MM.1S (cell line): ENCODE data around the gene EXOC6.

ENCODE experiments used
- DNase-seq: peaks from one replicate; pipeline ENCODE4 v3.0.0-alpha.2; 2015
- H2AFZ ChIP-seq: fragments of 300-600 bp; sonication (generic); 2 replicates; pipeline ENCODE4 v1.6.0; 2016; ENCODE audit warnings: antibody characterized with exemption, low read length
- H3F3A ChIP-seq: fragments of 300-600 bp; sonication (generic); 2 replicates; pipeline ENCODE4 v1.6.1; 2016; ENCODE audit warnings: mild to moderate bottlenecking, antibody characterized with exemption, low read length, moderate library complexity, mixed read lengths; ENCODE audit not compliant: insufficient read depth
- H3K27ac ChIP-seq: fragments of 300-600 bp; sonication (generic); 2 replicates; pipeline ENCODE4 v1.5.1; 2016; ENCODE audit warnings: mild to moderate bottlenecking, low read length
- H3K27me3 ChIP-seq: fragments of 300-600 bp; sonication (generic); replicated peaks from 2 replicates; pipeline ENCODE4 v1.6.0; 2016; ENCODE audit warnings: low read length; ENCODE audit not compliant: insufficient read depth
- H3K36me3 ChIP-seq: fragments of 300-600 bp; sonication (generic); replicated peaks from 2 replicates; pipeline ENCODE4 v1.6.1; 2016; ENCODE audit warnings: mild to moderate bottlenecking, low read length, mixed read lengths; ENCODE audit not compliant: insufficient read depth
- H3K4me1 ChIP-seq: fragments of 300-600 bp; sonication (generic); 2 replicates; pipeline ENCODE4 v1.6.1; 2016; ENCODE audit warnings: low read length, mixed read lengths
- H3K4me2 ChIP-seq: fragments of 300-600 bp; sonication (generic); 2 replicates; pipeline ENCODE4 v1.6.0; 2016; ENCODE audit warnings: low read depth, low read length
- H3K4me3 ChIP-seq: fragments of 300-600 bp; sonication (generic); 2 replicates; pipeline ENCODE4 v1.5.1; 2016; ENCODE audit warnings: low read length, mixed read lengths
- H3K79me2 ChIP-seq: fragments of 300-600 bp; sonication (generic); 2 replicates; pipeline ENCODE4 v1.6.1; 2016; ENCODE audit warnings: mixed run types, low read length, mixed read lengths
- H3K9ac ChIP-seq: fragments of 300-600 bp; sonication (generic); 2 replicates; pipeline ENCODE4 v1.6.1; 2016; ENCODE audit warnings: low read length, mixed read lengths
- H3K9me2 ChIP-seq: fragments of 300-600 bp; sonication (generic); replicated peaks from 2 replicates; pipeline ENCODE4 v1.6.1; 2016; ENCODE audit warnings: mild to moderate bottlenecking, low read length, mixed read lengths; ENCODE audit not compliant: insufficient read depth
- H3K9me3 ChIP-seq: fragments of 300-600 bp; sonication (generic); replicated peaks from 2 replicates; pipeline ENCODE4 v1.6.1; 2016; ENCODE audit warnings: mild to moderate bottlenecking, low read length, mixed read lengths; ENCODE audit not compliant: insufficient read depth
- H4K20me1 ChIP-seq: fragments of 300-600 bp; sonication (generic); 2 replicates; pipeline ENCODE4 v1.6.1; 2016; ENCODE audit warnings: mild to moderate bottlenecking, low read length, moderate library complexity, mixed read lengths; ENCODE audit not compliant: insufficient read depth
- EZH2 ChIP-seq: fragments of 300-600 bp; sonication (generic); optimal IDR thresholded peaks from 2 replicates; pipeline ENCODE3; 2017; ENCODE audit warnings: low read depth, mild to moderate bottlenecking, antibody characterized with exemption, low read length, mixed read lengths
- EZH2phosphoT487 ChIP-seq: fragments of 300-600 bp; sonication (generic); IDR thresholded peaks from 2 replicates; pipeline ENCODE4 v1.6.1; 2018; ENCODE audit warnings: antibody characterized with exemption, low read length
- TF ChIP-seq, protein P1 (sequence below): fragments of 300-600 bp; sonication (generic); IDR thresholded peaks from 2 replicates; pipeline ENCODE4 v1.5.1; 2016; ENCODE audit warnings: antibody characterized with exemption, low read length, mixed read lengths

EXOC6 gene

DNA sequence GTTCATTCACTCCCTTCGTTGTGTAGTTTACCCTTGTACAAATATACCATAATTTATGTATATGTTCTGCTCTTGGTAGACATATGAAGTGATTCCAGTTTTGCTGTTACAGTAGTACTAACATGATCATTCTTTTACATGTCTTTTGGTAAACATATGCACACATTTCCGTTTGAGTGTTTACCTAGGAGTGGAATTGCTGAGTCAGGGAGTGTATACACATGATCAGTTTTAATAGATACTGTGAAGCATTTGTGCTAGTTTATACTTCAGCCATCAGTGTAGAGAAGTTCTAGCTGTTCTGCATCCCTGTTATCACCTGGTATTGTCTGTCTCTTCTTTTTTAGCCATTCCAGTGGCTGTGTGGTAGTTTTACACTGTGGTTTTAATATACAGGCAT lies 177.8 kb downstream of the EXOC6 start:
- Histone ChIP-seq H3K27ac (no peak overlapping the region), H3K79me2 (no peaks in the 10 kb centered on the region)

GRCh38 chr10:93027508-93027907 lies 179.2 kb downstream of the EXOC6 start:
- H3F3A ChIP-seq, result peaks cover 13% of the 10 kb centered on the region
- no peak for TF ChIP-seq EZH2phosphoT487
- TF ChIP-seq, protein P1, sequence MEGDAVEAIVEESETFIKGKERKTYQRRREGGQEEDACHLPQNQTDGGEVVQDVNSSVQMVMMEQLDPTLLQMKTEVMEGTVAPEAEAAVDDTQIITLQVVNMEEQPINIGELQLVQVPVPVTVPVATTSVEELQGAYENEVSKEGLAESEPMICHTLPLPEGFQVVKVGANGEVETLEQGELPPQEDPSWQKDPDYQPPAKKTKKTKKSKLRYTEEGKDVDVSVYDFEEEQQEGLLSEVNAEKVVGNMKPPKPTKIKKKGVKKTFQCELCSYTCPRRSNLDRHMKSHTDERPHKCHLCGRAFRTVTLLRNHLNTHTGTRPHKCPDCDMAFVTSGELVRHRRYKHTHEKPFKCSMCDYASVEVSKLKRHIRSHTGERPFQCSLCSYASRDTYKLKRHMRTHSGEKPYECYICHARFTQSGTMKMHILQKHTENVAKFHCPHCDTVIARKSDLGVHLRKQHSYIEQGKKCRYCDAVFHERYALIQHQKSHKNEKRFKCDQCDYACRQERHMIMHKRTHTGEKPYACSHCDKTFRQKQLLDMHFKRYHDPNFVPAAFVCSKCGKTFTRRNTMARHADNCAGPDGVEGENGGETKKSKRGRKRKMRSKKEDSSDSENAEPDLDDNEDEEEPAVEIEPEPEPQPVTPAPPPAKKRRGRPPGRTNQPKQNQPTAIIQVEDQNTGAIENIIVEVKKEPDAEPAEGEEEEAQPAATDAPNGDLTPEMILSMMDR, result no peak
- TF ChIP-seq EZH2, result no peak
- H3K9me3 ChIP-seq, result no peaks in the 10 kb centered on the region
- no peaks in the 10 kb centered on the region for H3K36me3 ChIP-seq
- H3K27ac ChIP-seq, result no peak overlapping the region
- H3K4me2 ChIP-seq, result no peak overlapping the region
- H4K20me1 ChIP-seq, result no peaks in the 10 kb centered on the region
- no peak overlapping the region for H3K9ac ChIP-seq
- no peaks in the 10 kb centered on the region for H3K79me2 ChIP-seq
- no peaks in the 10 kb centered on the region for H3K27me3 ChIP-seq
- DNase-seq, result no peak
- no peak overlapping the region for H3K4me3 ChIP-seq
- H3K4me1 ChIP-seq, result peaks cover 15% of the 10 kb centered on the region
- no peak overlapping the region for H2AFZ ChIP-seq
- no peaks in the 10 kb centered on the region for H3K9me2 ChIP-seq

More for the DNA sequence above, 177.8 kb downstream of the EXOC6 start:
- Histone ChIP-seq H3K4me1 (peaks cover 5% of the 10 kb centered on the region), H3K9me2 (no peaks in the 10 kb centered on the region), H4K20me1 (no peaks in the 10 kb centered on the region), H3K9me3 (no peaks in the 10 kb centered on the region), H3K27me3 (no peaks in the 10 kb centered on the region), H3K4me3 (no peak overlapping the region), H3K36me3 (no peaks in the 10 kb centered on the region), H3K4me2 (no peak overlapping the region), H3F3A (peaks cover 2% of the 10 kb centered on the region; the same call in 1 of the 2 replicates), H2AFZ (no peak overlapping the region), H3K9ac (no peak overlapping the region)
- no peak for TF ChIP-seq EZH2phosphoT487
- TF ChIP-seq EZH2, result no peak
- TF ChIP-seq, protein P1, result no peak
- DNase-seq, result no peak

DNA sequence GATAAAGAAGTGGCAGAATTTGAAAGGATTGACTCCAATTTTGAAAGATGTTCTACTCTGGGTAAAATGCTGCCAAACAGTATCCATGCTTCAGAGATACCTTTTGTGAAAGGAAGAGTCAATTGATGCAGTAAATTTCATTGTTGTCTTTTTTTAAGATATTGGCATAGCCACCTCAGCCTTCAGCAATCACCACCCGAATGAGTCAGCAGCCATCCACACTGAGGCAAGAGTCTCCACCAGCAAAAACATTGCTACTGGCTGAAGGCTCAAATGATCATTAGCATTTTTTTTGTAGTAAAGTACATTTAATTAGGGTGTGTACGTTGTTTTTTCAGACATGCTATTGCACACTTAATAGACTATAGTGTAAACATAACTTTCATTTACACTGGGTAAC lies 180.6 kb downstream of the EXOC6 start:
- no peaks in the 10 kb centered on the region for H3K27me3 ChIP-seq
- no peak overlapping the region for H3K27ac ChIP-seq
- H3K4me2 ChIP-seq, result no peak overlapping the region
- peaks cover 20% of the 10 kb centered on the region for H3F3A ChIP-seq
- no peaks in the 10 kb centered on the region for H4K20me1 ChIP-seq
- DNase-seq, result no peak
- TF ChIP-seq EZH2phosphoT487 (no peak), EZH2 (no peak)
- TF ChIP-seq, protein P1, result no peak
- H3K79me2 ChIP-seq, result no peaks in the 10 kb centered on the region
- H3K9me3 ChIP-seq, result no peaks in the 10 kb centered on the region
- no peak overlapping the region for H2AFZ ChIP-seq
- no peaks in the 10 kb centered on the region for H3K9me2 ChIP-seq
- H3K4me3 ChIP-seq, result no peak overlapping the region
- H3K9ac ChIP-seq, result no peak overlapping the region
- no peaks in the 10 kb centered on the region for H3K36me3 ChIP-seq
- peaks cover 29% of the 10 kb centered on the region for H3K4me1 ChIP-seq
